Measurements from ENCODE around the gene EFCAB8.
A peak's percentile ranks its signal among the peaks of the same experiment; 100 is the strongest.

Gene EFCAB8

DNA sequence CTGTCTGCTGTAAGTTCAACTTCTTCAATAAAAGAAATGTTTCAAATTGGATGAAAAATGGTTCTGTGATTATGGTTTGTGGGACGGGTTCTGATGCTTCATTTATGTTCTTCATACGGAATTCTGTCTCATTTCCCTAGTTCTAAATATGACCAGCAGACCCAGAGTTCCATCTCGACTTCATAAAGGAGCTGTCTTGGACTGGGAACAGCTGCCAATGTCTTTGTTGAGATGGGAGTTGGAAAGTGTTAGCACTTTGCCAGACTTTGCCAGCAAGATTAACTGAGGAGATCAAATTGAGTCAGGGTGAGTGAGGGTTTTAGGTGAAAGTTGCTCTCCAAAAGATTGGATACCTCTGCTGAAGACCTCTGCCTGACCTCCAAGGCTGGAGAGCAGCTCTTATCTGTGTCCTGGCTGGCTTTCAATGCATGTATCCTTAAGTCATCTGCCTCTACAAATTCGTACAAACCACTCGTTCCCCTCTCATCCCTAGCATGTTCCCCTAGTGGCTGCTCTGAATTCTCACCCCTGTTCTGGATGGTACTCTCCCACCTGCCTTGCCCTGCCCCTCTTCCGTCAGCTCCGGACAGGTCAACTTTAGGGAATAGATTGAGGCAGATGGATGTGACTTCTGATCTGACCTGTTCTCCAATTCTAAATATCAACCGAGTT lies at the start of gene EFCAB8:
Gene EFCAB8 (plus strand): TSS at position 223 of the 672 bp plus-strand sequence. CDS start 4,870 bp downstream, outside the sequence.
- H3K9me3 ChIP-seq (ENCODE audit: control insufficient read depth, low read length): no peaks in the 10 kb centered on the region
- H3K4me3 ChIP-seq (ENCODE audit: low read length): no peak within 1 kb of the TSS
- no peaks in the 10 kb centered on the region for H3K27me3 ChIP-seq (ENCODE audit: control insufficient read depth, insufficient read depth, low read length)
- H3K36me3 ChIP-seq (ENCODE audit: control insufficient read depth, insufficient read depth, low read length): no peaks in the 10 kb centered on the region
- no peaks in the 10 kb centered on the region for H3K4me1 ChIP-seq (ENCODE audit: control insufficient read depth, insufficient read depth, low read length)
- no peak within 1 kb of the TSS for H3K9ac ChIP-seq (ENCODE audit: low read length)

DNA sequence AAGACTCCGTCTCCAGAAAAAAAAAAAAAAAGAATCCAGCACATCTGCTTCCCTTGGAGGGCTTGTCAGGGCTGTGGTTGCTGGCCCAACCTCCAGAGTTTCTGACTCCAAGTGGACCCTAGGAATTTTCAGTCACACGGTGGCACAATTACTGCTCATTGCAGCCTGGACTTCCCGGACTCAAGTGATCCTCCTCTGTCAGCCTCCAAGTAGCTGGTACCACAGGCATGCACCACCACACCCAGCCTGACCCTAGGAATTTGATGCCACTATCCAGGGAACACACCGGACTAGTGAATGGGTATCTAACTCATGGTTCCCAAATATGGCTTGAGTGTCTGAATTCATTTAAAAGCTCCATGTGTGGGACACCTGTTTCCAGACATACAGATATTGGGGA lies 48.8 kb upstream of the EFCAB8 start:
- no peaks in the 10 kb centered on the region for H3K36me3 ChIP-seq (ENCODE audit: control insufficient read depth, insufficient read depth, low read length)
- no peaks in the 10 kb centered on the region for H3K9me3 ChIP-seq (ENCODE audit: control insufficient read depth, low read length)
- no peaks in the 10 kb centered on the region for H3K27me3 ChIP-seq (ENCODE audit: control insufficient read depth, insufficient read depth, low read length)
- H3K4me1 ChIP-seq (ENCODE audit: control insufficient read depth, insufficient read depth, low read length): no peaks in the 10 kb centered on the region
- no peak overlapping the region for H3K9ac ChIP-seq (ENCODE audit: low read length)
- H3K4me3 ChIP-seq (ENCODE audit: low read length): no peak overlapping the region

DNA sequence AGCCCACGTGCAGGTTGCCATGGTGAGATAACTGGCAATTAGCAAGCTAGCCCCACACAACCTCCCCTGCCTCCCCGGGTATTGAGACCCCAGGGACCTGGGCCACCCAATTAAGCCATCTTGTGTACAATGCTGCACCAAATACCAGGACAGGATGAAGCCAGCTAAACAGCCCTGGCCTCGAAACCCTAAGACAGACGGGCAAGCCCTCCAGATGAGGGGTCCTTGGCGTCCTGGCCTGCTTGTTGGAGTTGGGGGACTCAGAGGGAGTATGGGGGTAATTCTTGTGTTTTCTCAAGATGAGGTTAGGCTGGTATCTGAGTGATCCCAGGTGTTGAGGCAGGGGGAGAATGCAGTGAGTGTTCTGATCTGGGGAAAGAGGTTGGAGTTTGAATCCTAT lies 47.8 kb upstream of the EFCAB8 start:
- Histone ChIP-seq H3K4me3 (ENCODE audit: low read length) (no peak overlapping the region), H3K27me3 (ENCODE audit: control insufficient read depth, insufficient read depth, low read length) (no peaks in the 10 kb centered on the region), H3K36me3 (ENCODE audit: control insufficient read depth, insufficient read depth, low read length) (no peaks in the 10 kb centered on the region), H3K9ac (ENCODE audit: low read length) (no peak overlapping the region), H3K4me1 (ENCODE audit: control insufficient read depth, insufficient read depth, low read length) (no peaks in the 10 kb centered on the region), H3K9me3 (ENCODE audit: control insufficient read depth, low read length) (no peaks in the 10 kb centered on the region)

- no peak overlapping the region for H3K9ac ChIP-seq (ENCODE audit: low read length)
- no peaks in the 10 kb centered on the region for H3K9me3 ChIP-seq (ENCODE audit: control insufficient read depth, low read length)
- H3K4me3 ChIP-seq (ENCODE audit: low read length): no peak overlapping the region
- H3K4me1 ChIP-seq (ENCODE audit: control insufficient read depth, insufficient read depth, low read length): no peaks in the 10 kb centered on the region
- H3K36me3 ChIP-seq (ENCODE audit: control insufficient read depth, insufficient read depth, low read length): no peaks in the 10 kb centered on the region
- no peaks in the 10 kb centered on the region for H3K27me3 ChIP-seq (ENCODE audit: control insufficient read depth, insufficient read depth, low read length)
These were observed 46.8 kb upstream of the EFCAB8 start for GRCh38 chr20:32811886-32812285.

DNA sequence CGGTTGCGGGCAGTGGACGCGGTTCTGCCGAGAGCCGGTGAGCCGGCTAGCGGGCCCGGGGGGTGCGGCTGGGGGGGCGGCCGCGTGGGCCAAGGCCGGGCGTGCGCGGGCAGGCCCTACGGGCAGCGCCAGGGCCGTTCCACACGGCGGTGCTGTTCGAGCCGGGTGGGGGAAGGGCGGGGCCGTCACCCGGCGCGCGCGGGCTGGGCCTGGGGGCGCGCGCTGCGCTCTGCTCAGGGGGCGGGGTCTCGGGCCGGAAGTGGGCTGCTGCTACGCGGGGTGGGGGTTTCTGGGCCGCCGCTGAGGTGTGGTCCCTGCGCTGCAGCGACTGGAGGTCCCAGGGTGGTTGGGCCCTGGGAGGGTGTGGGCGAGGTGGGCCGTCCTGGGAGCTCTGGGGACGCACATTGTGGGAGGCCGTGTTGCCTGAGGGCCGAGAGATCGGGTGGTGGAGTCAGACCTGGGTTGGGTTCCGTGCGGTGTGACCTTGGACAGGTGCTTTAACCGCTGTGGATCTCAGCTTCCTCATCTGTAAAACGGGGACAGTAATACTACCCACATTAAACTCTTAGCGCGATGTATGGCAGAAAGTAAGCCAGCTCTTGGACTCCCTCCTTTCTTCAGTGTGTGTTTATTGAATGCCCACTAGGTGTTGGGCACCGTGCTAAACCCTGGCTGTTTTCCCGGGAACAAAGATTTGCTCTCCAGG lies 38.6 kb upstream of the EFCAB8 start:
- no peaks in the 10 kb centered on the region for H3K27me3 ChIP-seq (ENCODE audit: control insufficient read depth, insufficient read depth, low read length)
- H3K4me1 ChIP-seq (ENCODE audit: control insufficient read depth, insufficient read depth, low read length): peaks cover 13% of the 10 kb centered on the region
- H3K36me3 ChIP-seq (ENCODE audit: control insufficient read depth, insufficient read depth, low read length): no peaks in the 10 kb centered on the region
- H3K9me3 ChIP-seq (ENCODE audit: control insufficient read depth, low read length): no peaks in the 10 kb centered on the region
- peak overlapping the region; percentile 73 for H3K9ac ChIP-seq (ENCODE audit: low read length)
- H3K4me3 ChIP-seq (ENCODE audit: low read length): peak overlapping the region; percentile 98

DNA sequence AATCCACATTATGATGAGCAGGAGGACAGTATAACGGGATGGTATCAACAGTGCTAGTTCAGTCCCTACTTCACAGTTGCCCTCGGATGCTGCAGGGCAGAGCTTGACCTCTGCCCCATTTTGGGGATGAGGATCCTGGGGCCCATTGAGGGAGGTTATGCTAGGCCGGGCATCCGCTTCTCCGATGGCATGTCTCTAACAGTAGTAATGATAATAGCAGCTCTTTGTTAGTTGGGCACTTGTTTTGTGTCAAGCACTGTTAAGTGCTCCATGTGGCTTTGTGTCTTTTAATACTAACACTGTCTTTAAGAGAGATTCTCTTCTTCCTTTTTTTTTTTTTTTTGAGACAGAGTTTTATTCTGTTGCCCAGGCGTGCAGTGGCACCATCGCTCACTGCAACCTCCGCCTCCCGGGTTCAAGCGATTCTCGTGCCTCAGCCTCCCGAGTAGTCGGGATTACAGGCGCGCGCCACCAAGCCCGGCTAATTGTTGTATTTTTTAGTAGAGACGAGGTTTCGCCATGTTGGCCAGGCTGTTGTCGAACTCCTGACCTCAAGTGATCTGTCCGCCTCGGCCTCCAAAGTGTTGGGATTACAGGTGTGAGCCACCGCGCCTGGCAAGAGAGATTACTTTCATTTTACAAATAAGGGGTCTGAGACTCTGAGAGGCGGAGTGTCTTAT lies 37.9 kb upstream of the EFCAB8 start:
- H3K9ac ChIP-seq (ENCODE audit: low read length): peak overlapping the region; percentile 73
- no peaks in the 10 kb centered on the region for H3K36me3 ChIP-seq (ENCODE audit: control insufficient read depth, insufficient read depth, low read length)
- H3K27me3 ChIP-seq (ENCODE audit: control insufficient read depth, insufficient read depth, low read length): no peaks in the 10 kb centered on the region
- H3K4me3 ChIP-seq (ENCODE audit: low read length): peak overlapping the region; percentile 98
- H3K4me1 ChIP-seq (ENCODE audit: control insufficient read depth, insufficient read depth, low read length): peaks cover 13% of the 10 kb centered on the region
- no peaks in the 10 kb centered on the region for H3K9me3 ChIP-seq (ENCODE audit: control insufficient read depth, low read length)

DNA sequence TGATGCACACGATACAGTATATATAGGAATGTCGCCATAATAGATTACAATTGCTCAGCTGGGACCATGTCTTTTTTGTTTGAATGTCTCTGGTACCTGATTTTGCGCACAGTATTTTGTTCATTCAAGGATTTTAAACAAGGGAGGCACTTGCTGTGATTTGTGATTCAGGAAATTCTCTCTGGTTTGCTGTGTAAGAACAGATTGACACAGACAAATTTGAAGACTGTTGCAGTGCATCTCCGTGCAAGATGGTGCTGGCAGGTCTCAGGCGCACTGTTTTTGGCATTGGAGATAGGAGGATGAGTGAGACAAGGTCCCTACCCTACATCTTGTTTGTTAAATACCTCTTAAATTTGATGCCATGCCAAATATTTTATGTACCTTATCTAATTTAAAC lies 36.5 kb upstream of the EFCAB8 start:
- H3K9ac ChIP-seq (ENCODE audit: low read length): no peak overlapping the region
- H3K27me3 ChIP-seq (ENCODE audit: control insufficient read depth, insufficient read depth, low read length): no peaks in the 10 kb centered on the region
- no peak overlapping the region for H3K4me3 ChIP-seq (ENCODE audit: low read length)
- no peaks in the 10 kb centered on the region for H3K9me3 ChIP-seq (ENCODE audit: control insufficient read depth, low read length)
- H3K4me1 ChIP-seq (ENCODE audit: control insufficient read depth, insufficient read depth, low read length): peaks cover 13% of the 10 kb centered on the region
- no peaks in the 10 kb centered on the region for H3K36me3 ChIP-seq (ENCODE audit: control insufficient read depth, insufficient read depth, low read length)

GRCh38 chr20:32823078-32823477 lies 35.6 kb upstream of the EFCAB8 start:
- no peaks in the 10 kb centered on the region for H3K36me3 ChIP-seq (ENCODE audit: control insufficient read depth, insufficient read depth, low read length)
- H3K4me1 ChIP-seq (ENCODE audit: control insufficient read depth, insufficient read depth, low read length): peaks cover 13% of the 10 kb centered on the region
- H3K9ac ChIP-seq (ENCODE audit: low read length): no peak overlapping the region
- no peak overlapping the region for H3K4me3 ChIP-seq (ENCODE audit: low read length)
- H3K9me3 ChIP-seq (ENCODE audit: control insufficient read depth, low read length): no peaks in the 10 kb centered on the region
- H3K27me3 ChIP-seq (ENCODE audit: control insufficient read depth, insufficient read depth, low read length): no peaks in the 10 kb centered on the region

- Histone ChIP-seq H3K4me1 (ENCODE audit: control insufficient read depth, insufficient read depth, low read length) (peaks cover 13% of the 10 kb centered on the region), H3K27me3 (ENCODE audit: control insufficient read depth, insufficient read depth, low read length) (no peaks in the 10 kb centered on the region), H3K4me3 (ENCODE audit: low read length) (no peak overlapping the region), H3K9me3 (ENCODE audit: control insufficient read depth, low read length) (no peaks in the 10 kb centered on the region), H3K9ac (ENCODE audit: low read length) (no peak overlapping the region), H3K36me3 (ENCODE audit: control insufficient read depth, insufficient read depth, low read length) (no peaks in the 10 kb centered on the region)
These were observed 34.8 kb upstream of the EFCAB8 start for GRCh38 chr20:32823737-32824588.

DNA sequence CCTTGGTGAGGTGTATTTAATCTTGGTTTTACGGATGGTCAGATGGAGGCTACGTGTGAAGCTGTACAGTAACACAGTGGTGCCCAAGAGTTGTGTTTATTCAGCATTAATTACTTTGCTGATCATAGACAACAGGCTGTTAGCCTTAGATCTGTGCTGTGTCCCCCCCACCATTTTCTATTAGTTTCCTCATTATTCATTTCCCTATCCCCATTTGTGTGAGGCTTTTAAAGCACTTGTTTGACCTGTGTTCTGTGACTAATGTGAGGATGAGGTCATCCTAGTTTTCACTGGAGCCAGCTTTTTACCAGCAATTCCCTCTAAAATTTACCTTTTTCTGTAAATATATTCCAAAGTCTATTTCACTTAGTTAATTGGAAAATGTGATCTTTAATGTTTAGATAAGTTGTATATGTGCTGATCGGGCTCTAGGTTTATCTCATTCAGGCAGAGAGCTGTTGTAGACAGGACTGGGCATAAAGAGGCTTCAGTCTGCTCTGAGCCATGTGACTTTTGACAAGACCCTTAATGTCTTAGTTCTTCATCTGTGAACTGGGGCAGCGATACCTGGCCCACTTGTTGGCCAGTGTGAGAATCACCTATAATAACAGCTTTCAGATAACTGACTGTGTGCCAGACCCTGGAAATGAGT lies 30.6 kb upstream of the EFCAB8 start:
- H3K4me3 ChIP-seq (ENCODE audit: low read length): no peak overlapping the region
- H3K9me3 ChIP-seq (ENCODE audit: control insufficient read depth, low read length): no peaks in the 10 kb centered on the region
- peaks cover 8% of the 10 kb centered on the region for H3K4me1 ChIP-seq (ENCODE audit: control insufficient read depth, insufficient read depth, low read length)
- no peaks in the 10 kb centered on the region for H3K27me3 ChIP-seq (ENCODE audit: control insufficient read depth, insufficient read depth, low read length)
- no peak overlapping the region for H3K9ac ChIP-seq (ENCODE audit: low read length)
- no peaks in the 10 kb centered on the region for H3K36me3 ChIP-seq (ENCODE audit: control insufficient read depth, insufficient read depth, low read length)

DNA sequence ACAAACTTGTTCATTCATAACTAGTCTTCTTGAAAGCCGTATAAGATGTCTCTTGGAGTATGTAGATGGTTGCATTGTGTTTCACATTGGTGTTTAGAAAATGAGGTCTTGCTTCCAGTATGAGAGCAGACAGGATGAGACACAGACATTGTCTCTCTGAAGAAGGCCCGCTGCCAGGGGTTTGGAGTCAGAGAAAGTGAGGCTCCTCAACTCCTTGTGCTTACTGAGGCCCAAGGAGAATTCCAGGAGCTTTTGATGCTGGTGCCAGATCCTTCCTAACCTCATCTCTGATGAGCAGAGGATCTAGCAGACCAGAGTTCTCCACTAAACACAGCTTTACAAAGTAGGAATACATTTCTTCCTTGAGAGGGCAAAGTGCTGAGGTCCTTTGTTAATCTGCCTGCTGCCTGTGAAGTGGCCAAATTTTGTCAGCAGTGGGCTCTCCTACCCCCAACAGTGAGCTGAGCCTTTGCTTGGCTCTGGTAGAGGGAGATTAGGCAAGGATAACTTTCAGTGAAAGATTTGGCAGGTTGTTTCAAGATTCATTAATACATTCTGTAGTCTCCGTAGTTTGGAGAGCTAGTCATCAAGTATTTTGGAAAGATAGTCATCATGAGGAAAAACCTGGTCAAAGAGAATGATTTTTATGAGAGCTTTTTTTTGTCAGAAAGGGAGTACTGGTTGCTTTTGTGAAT lies 29.3 kb upstream of the EFCAB8 start:
- no peaks in the 10 kb centered on the region for H3K9me3 ChIP-seq (ENCODE audit: control insufficient read depth, low read length)
- peaks cover 11% of the 10 kb centered on the region for H3K4me1 ChIP-seq (ENCODE audit: control insufficient read depth, insufficient read depth, low read length)
- H3K9ac ChIP-seq (ENCODE audit: low read length): no peak overlapping the region
- no peaks in the 10 kb centered on the region for H3K27me3 ChIP-seq (ENCODE audit: control insufficient read depth, insufficient read depth, low read length)
- H3K4me3 ChIP-seq (ENCODE audit: low read length): no peak overlapping the region
- H3K36me3 ChIP-seq (ENCODE audit: control insufficient read depth, insufficient read depth, low read length): no peaks in the 10 kb centered on the region
